Measurements from ENCODE around the gene CASP2.

Gene CASP2

GRCh38 chr7:143304938-143305337, 16.8 kb downstream of the CASP2 start:
- no peak overlapping the region for H3K4me3 ChIP-seq (ENCODE audit: low read depth, low read length)
- TF ChIP-seq CTCF (IDR thresholded peaks at IDR 0.05; ENCODE audit: low read depth, low read length), result no peak

- TF ChIP-seq CTCF (IDR thresholded peaks at IDR 0.05; ENCODE audit: low read depth, low read length), result peak; percentile 43; the same call in 1 of the 2 replicates
- H3K4me3 ChIP-seq (ENCODE audit: low read depth, low read length), result no peak overlapping the region
These were observed 17.4 kb downstream of the CASP2 start for GRCh38 chr7:143305423-143306070.

- TF ChIP-seq CTCF (IDR thresholded peaks at IDR 0.05; ENCODE audit: low read depth, low read length), result no peak
These were observed 20.5 kb downstream of the CASP2 start for GRCh38 chr7:143308632-143309031.

GRCh38 chr7:143314127-143314526, 26.0 kb downstream of the CASP2 start:
- TF ChIP-seq CTCF (IDR thresholded peaks at IDR 0.05; ENCODE audit: low read depth, low read length), result no peak
- no peak overlapping the region for H3K4me3 ChIP-seq (ENCODE audit: low read depth, low read length)

More at GRCh38 chr7:143308632-143309031, 20.5 kb downstream of the CASP2 start:
- no peak overlapping the region for H3K4me3 ChIP-seq (ENCODE audit: low read depth, low read length)

GRCh38 chr7:143315776-143316175, 27.6 kb downstream of the CASP2 start, which contains the start of gene CLCN1:
Gene CLCN1, plus strand, starts transcription at chr7:143316111. Its CDS starts 102 bp downstream, at chr7:143316213.
- no peak for TF ChIP-seq CTCF (IDR thresholded peaks at IDR 0.05; ENCODE audit: low read depth, low read length)
- H3K4me3 ChIP-seq (ENCODE audit: low read depth, low read length), result no peak within 1 kb of the TSS

- no peak for TF ChIP-seq CTCF (IDR thresholded peaks at IDR 0.05; ENCODE audit: low read depth, low read length)
- no peak overlapping the region for H3K4me3 ChIP-seq (ENCODE audit: low read depth, low read length)
These were observed 28.3 kb downstream of the CASP2 start for GRCh38 chr7:143316492-143316891.

GRCh38 chr7:143318661-143319060, 30.5 kb downstream of the CASP2 start:
- no peak for TF ChIP-seq CTCF (IDR thresholded peaks at IDR 0.05; ENCODE audit: low read depth, low read length)
- no peak overlapping the region for H3K4me3 ChIP-seq (ENCODE audit: low read depth, low read length)

All from WI38 (cell line).